ENCODE measurements around the gene KCNJ3. TPM values are rescaled to one million over a fixed set of nuclear protein-coding genes. Genes with fewer than 3 reads are reported as not detected.

The KCNJ3 gene
- total RNA-seq, 1 donor from 2014 or later: not detected

- Histone ChIP-seq H3K27me3 (ENCODE audit: low read depth) (no peaks in the 10 kb centered on the region), H3K4me1 (no peaks in the 10 kb centered on the region), H3K4me3 (no peak overlapping the region), H3K27ac (no peak overlapping the region), H3K9me3 (no peaks in the 10 kb centered on the region), H3K36me3 (no peaks in the 10 kb centered on the region)
- DNase-seq (no peak), ATAC-seq (no peak)
- intact Hi-C loops (cut with DNase I): no loop called here
- TF ChIP-seq CTCF (IDR thresholded peaks at IDR 0.05): no peak
Measured at GRCh38 chr2:154898269-154898668, 199.8 kb downstream of the KCNJ3 start.

GRCh38 chr2:154901063-154901462, 202.6 kb downstream of the KCNJ3 start:
- H3K27me3 ChIP-seq (ENCODE audit: low read depth): no peaks in the 10 kb centered on the region
- no peak overlapping the region for H3K4me3 ChIP-seq
- no peak for TF ChIP-seq CTCF (IDR thresholded peaks at IDR 0.05)
- H3K9me3 ChIP-seq: no peaks in the 10 kb centered on the region
- H3K27ac ChIP-seq: no peak overlapping the region
- H3K36me3 ChIP-seq: no peaks in the 10 kb centered on the region
- no peaks in the 10 kb centered on the region for H3K4me1 ChIP-seq
- intact Hi-C loops (cut with DNase I): no loop called here
- DNase-seq: no peak
- ATAC-seq: no peak

Measured in lower lobe of right lung (tissue), 2 donors.